K562 (cell line): Measurements from ENCODE around the gene TRPM6. TPM values are rescaled to one million over a fixed set of nuclear protein-coding genes. Genes with fewer than 3 reads are reported as not detected.
A peak's percentile ranks its signal among the peaks of the same experiment; 100 is the strongest.

Experiments used
- ATAC-seq: fragments of 200-7000 bp; cut with Tn5 transposase; 3 replicates; pipeline ENCODE4 v1.9.1; 2020; ENCODE audit warnings: moderate library complexity
- BruUV-seq: library from RNA; stranded (reverse); fragments of 400-500 nt; replicated peaks from 2 replicates; lab custom pipeline; 2021; lab: Mats Ljungman, UMichigan
- CTCF ChIA-PET: fragments of 300-600 bp; formaldehyde crosslinking; extraction: SDS; loops from one replicate; lab custom pipeline; 2021; ENCODE audit warnings: low intra/inter-chr PET ratio; lab: Yijun Ruan, JAX
- POLR2A ChIA-PET: fragments of 300-600, 350-650 bp; sonication (Branson Sonifier 250); formaldehyde crosslinking; extraction: SDS; loops from one replicate; lab custom pipeline; 2021; ENCODE audit warnings: antibody characterized with exemption, inconsistent platforms; lab: Yijun Ruan, JAX
- DNase-seq, 4 experiments: peaks; one replicate each; pipeline versions ENCODE4 v3.0.0 to v3.0.0-alpha.2; 2011 to 2018; ENCODE audit warnings: low spot score in 3 of 4, mixed read lengths in 3 of 4; ENCODE audit errors: extremely low read depth in 1 of 4
- FAIRE-seq: peaks from 2 replicates; lab custom pipeline; 2011; peaks lifted over from hg19 to GRCh38; lab: Jason Lieb, UNC
- H2AFZ ChIP-seq: 2 replicates; pipeline ENCODE4 v1.6.0; 2011; ENCODE audit warnings: low read depth, low read length, control low read depth, inconsistent platforms
- H3K27ac ChIP-seq: fragments of 200-600 bp; 3 replicates; pipeline ENCODE4 v1.8.0; 2011; ENCODE audit warnings: low read depth, mild to moderate bottlenecking, control low read depth, inconsistent platforms, low read length, moderate library complexity, mixed read lengths; ENCODE audit errors: extremely low read depth
- H3K27me3 ChIP-seq, 2 experiments: fragments of 300-600 bp in 1 of 2; 2 replicates in 1 of 2; 3 replicates in 1 of 2; pipeline versions ENCODE4 v1.6.0 to v1.8.0; 2011; ENCODE audit warnings: inconsistent platforms in 2 of 2, low read length in 2 of 2, mild to moderate bottlenecking in 1 of 2, mixed read lengths in 1 of 2, moderate library complexity in 1 of 2; ENCODE audit not compliant: control insufficient read depth in 2 of 2, insufficient read depth in 2 of 2
- H3K36me3 ChIP-seq: fragments of 300-600 bp; 3 replicates; pipeline ENCODE4 v1.8.0; 2011; ENCODE audit warnings: mild to moderate bottlenecking, low read length, inconsistent platforms; ENCODE audit not compliant: control insufficient read depth, insufficient read depth
- H3K4me1 ChIP-seq, 2 experiments: fragments of 200-600 bp in 1 of 2; replicated peaks in 1 of 2; 2 replicates in 1 of 2; 3 replicates in 1 of 2; pipeline versions ENCODE4 v1.5.1 to v1.8.0; 2011; ENCODE audit warnings: inconsistent platforms in 2 of 2, low read length in 2 of 2, mild to moderate bottlenecking in 1 of 2, mixed read lengths in 1 of 2, moderate library complexity in 1 of 2; ENCODE audit not compliant: control insufficient read depth in 2 of 2, insufficient read depth in 2 of 2
- H3K4me2 ChIP-seq: 2 replicates; pipeline ENCODE4 v1.6.1; 2011; ENCODE audit warnings: low read length, control low read depth, inconsistent platforms, mixed read lengths; ENCODE audit not compliant: insufficient read depth
- H3K4me3 ChIP-seq: fragments of 200-600 bp; sonication (generic), shearing (Covaris generic); 2 replicates; pipeline ENCODE4 v1.5.1; 2016; ENCODE audit warnings: control low read depth, inconsistent platforms
- H3K79me2 ChIP-seq: fragments of 200-600 bp; 3 replicates; pipeline ENCODE4 v1.8.0; 2011; ENCODE audit warnings: low read length, inconsistent platforms; ENCODE audit not compliant: control insufficient read depth, insufficient read depth
- H3K9ac ChIP-seq, 2 experiments: 2 replicates each; pipeline versions ENCODE4 v1.6.0 to v1.6.1; 2011; ENCODE audit warnings: low read depth in 2 of 2, low read length in 2 of 2, control low read depth in 1 of 2, inconsistent platforms in 1 of 2, mild to moderate bottlenecking in 1 of 2, mixed read lengths in 1 of 2; ENCODE audit not compliant: insufficient read depth in 1 of 2
- H3K9me1 ChIP-seq: one replicate; pipeline ENCODE4 v1.6.0; 2011; ENCODE audit warnings: inconsistent platforms, mild to moderate bottlenecking, low read length, moderate library complexity; ENCODE audit not compliant: control insufficient read depth, insufficient read depth
- H3K9me3 ChIP-seq: replicated peaks from 2 replicates; pipeline ENCODE4 v1.5.1; 2011; ENCODE audit warnings: low read depth, low read length, inconsistent platforms; ENCODE audit not compliant: control insufficient read depth, insufficient read depth
- H4K20me1 ChIP-seq: replicated peaks from 2 replicates; pipeline ENCODE4 v1.6.1; 2011; ENCODE audit warnings: low read length, inconsistent platforms, mixed read lengths; ENCODE audit not compliant: control insufficient read depth, insufficient read depth
- AFF1 ChIP-seq, 2 experiments: fragments of 450-650 bp; IDR thresholded peaks; 2 replicates each; pipeline ENCODE4 v1.6.1; 2018; ENCODE audit warnings: mild to moderate bottlenecking in 2 of 2, low read depth in 1 of 2; ENCODE audit not compliant: partially characterized antibody in 2 of 2
- ATF2 ChIP-seq: sonication (generic); formaldehyde crosslinking; IDR thresholded peaks from 2 replicates; pipeline ENCODE4 v1.8.1; 2022; ENCODE audit warnings: missing genetic modification reagents
- CREM ChIP-seq: IDR thresholded peaks from 2 replicates; pipeline ENCODE4 v1.6.1; 2014; ENCODE audit warnings: antibody characterized with exemption, low read depth
- EHMT2 ChIP-seq: fragments of 450-650 bp; IDR thresholded peaks from 2 replicates; pipeline ENCODE4 v1.6.1; 2018; ENCODE audit warnings: antibody characterized with exemption
- HSF4 ChIP-seq: fragments of 250-450 bp; sonication (Bioruptor Pico); IDR thresholded peaks from 2 replicates; pipeline ENCODE4 v2.1.2; 2022; ENCODE audit warnings: mild to moderate bottlenecking, moderate library complexity, borderline replicate concordance
- MCM2 ChIP-seq: fragments of 450-650 bp; IDR thresholded peaks from 2 replicates; pipeline ENCODE4 v1.6.1; 2017; ENCODE audit warnings: low read depth, mild to moderate bottlenecking
- TAF7 ChIP-seq: fragments of 450-650 bp; IDR thresholded peaks from 2 replicates; pipeline ENCODE4 v1.6.1; 2016; ENCODE audit warnings: missing genetic modification characterization, missing compliant biosample characterization
- TFE3 ChIP-seq: fragments of 450-650 bp; formaldehyde crosslinking; IDR thresholded peaks from 2 replicates; pipeline ENCODE4 v1.4.0; 2020; ENCODE audit warnings: mild to moderate bottlenecking, mixed read lengths
- YY1 ChIP-seq, 3 experiments: IDR thresholded peaks; 2 replicates each; pipeline ENCODE4 v1.6.1; 2011; ENCODE audit warnings: low read length in 2 of 3, mild to moderate bottlenecking in 2 of 3, moderate library complexity in 2 of 3, borderline replicate concordance in 1 of 3, control low read depth in 1 of 3, low read depth in 1 of 3; ENCODE audit not compliant: insufficient read depth in 3 of 3, insufficient replicate concordance in 2 of 3, control insufficient read depth in 1 of 3, insufficient read length in 1 of 3; ENCODE audit errors: extremely low read depth in 1 of 3
- ZBTB43 ChIP-seq: sonication (generic); formaldehyde crosslinking; IDR thresholded peaks from 2 replicates; pipeline ENCODE4 v1.8.0; 2023; ENCODE audit warnings: mild to moderate bottlenecking, missing genetic modification reagents
- ZBTB9 ChIP-seq: fragments of 450-650 bp; formaldehyde crosslinking; IDR thresholded peaks from 2 replicates; pipeline ENCODE4 v1.4.0; 2020; ENCODE audit warnings: mild to moderate bottlenecking, moderate library complexity
- ZNF41 ChIP-seq: fragments of 250-450 bp; sonication (Bioruptor Pico); conservative IDR thresholded peaks from 2 replicates; pipeline ENCODE4 v1.4.0; 2020; ENCODE audit warnings: mild to moderate bottlenecking
- WGBS: fragments of 100-300 bp; shearing (Covaris generic); methylation state at CpG from one replicate; pipeline ENCODE4 v1.1.6; 2016; ENCODE audit warnings: low coverage, mixed read lengths; ENCODE audit not compliant: insufficient coverage; ENCODE audit errors: missing lambda C conversion rate; 5-methylcytosine and 5-hydroxymethylcytosine counted together
- in situ Hi-C: fragments of 300-500 bp; cut with MboI; formaldehyde crosslinking; loops from 4 replicates; pipeline ENCODE4 v1.15.0; 2018; ENCODE audit warnings: inconsistent platforms, mixed read lengths
- intact Hi-C: fragments of 100-400 bp; cut with micrococcal nuclease; formaldehyde crosslinking; loops from 2 replicates; pipeline ENCODE4 v1.14.2; 2022
- polyA plus RNA-seq, 8 experiments: library from polyadenylated mRNA; depleted of rRNA in 4 of 8; stranded (reverse) in 5 of 8; unstranded in 3 of 8; fragments of >200 nt; fragmentation: Nextera tagmentation in 2 of 8; fragmentation: Illumina TruSeq in 1 of 8; extraction: Ambion mirVana in 2 of 8; extraction: Trizol in 1 of 8; gene quantifications; 2 replicates each; pipeline versions ENCODE4 v1.2.1 to v1.2.3, GENCODE V29; 2011 to 2014; ENCODE audit warnings: inconsistent platforms in 1 of 8, missing spikeins in 1 of 8
- total RNA-seq, 7 experiments: library from RNA; depleted of rRNA in 6 of 7; stranded (reverse); fragments of >200 nt in 6 of 7; fragmentation: Illumina TruSeq in 2 of 7; extraction: Trizol in 2 of 7; gene quantifications; 2 replicates each; pipeline versions ENCODE4 v1.2.1 to v1.2.3, GENCODE V29; 2011 to 2021; ENCODE audit warnings: low replicate concordance in 1 of 7

The TRPM6 gene
- total and polyA plus RNA-seq, 9 of the 15 experiments (the other 6 are each of a cell fraction or from before 2014, with no cell fraction given) = 0.03 to 0.16 (median 0.09) TPM

- ChIA-PET POLR2A (interaction anchor here (1.3 kb wide), 1 partner anchor 14 kb away, joined by 3 read pairs; no protein-coding TSS in a partner anchor), CTCF (no interaction called here)
- Histone ChIP-seq H3K79me2 (no peaks in the 10 kb centered on the region), H3K36me3 (no peaks in the 10 kb centered on the region), H2AFZ (no peak overlapping the region), H3K27me3 (no peaks in the 10 kb centered on the region; a peak in 1 of 5 replicates), H3K9me1 (no peaks in the 10 kb centered on the region), H3K9ac (no peak overlapping the region), H3K4me1 (no peaks in the 10 kb centered on the region), H3K27ac (no peak overlapping the region), H4K20me1 (no peaks in the 10 kb centered on the region), H3K9me3 (no peaks in the 10 kb centered on the region), H3K4me3 (no peak overlapping the region), H3K4me2 (no peak overlapping the region)
- in situ Hi-C loops (no loop called here), intact Hi-C loops (no loop called here)
- 0% methylated on average over 3 of the region's 3 CpGs for WGBS
- no peak for ATAC-seq
- DNase-seq = peak in 1 of 4 experiments; percentile 2
- no TSS peak for BruUV-seq
- FAIRE-seq = no peak
- TF ChIP-seq ZBTB9 (CRISPR knock-in tag) (no peak), ZBTB43 (CRISPR knock-in tag) (no peak), ATF2 (CRISPR knock-in tag) (no peak), TFE3 (CRISPR knock-in tag) (no peak), AFF1 (IDR thresholded peaks at IDR 0.05; ENCODE audit: low read depth in 1 of 2, partially characterized antibody in 2 of 2) (no peak), CREM (0 out of 2 replicates have a peak, but pooled peaks have one; percentile 11), MCM2 (no peak), EHMT2 (no peak), YY1 (IDR thresholded peaks at IDR 0.05; ENCODE audit: borderline replicate concordance in 1 of 3, control insufficient read depth in 1 of 3, extremely low read depth in 1 of 3, insufficient read depth in 3 of 3, insufficient read length in 1 of 3, insufficient replicate concordance in 2 of 3, low read depth in 1 of 3, low read length in 2 of 3) (no peak), TAF7 (no peak), HSF4 (no peak), ZNF41 (CRISPR knock-in tag) (no peak)
Measured at GRCh38 chr9:74681906-74682305, 205.8 kb downstream of the TRPM6 start.
